Activated CD4-positive, CD25-positive, alpha-beta regulatory T cell treated with anti-CD3 and anti-CD28 coated beads, Interleukin-2, amount 50 U/mL, for 24 hours (primary cell): ENCODE measurements around the gene GMDS.
"Not testable (repeated sequence)": the region's sequence is repeated elsewhere in the genome, so short reads cannot be mapped to it uniquely, and the experiment has no call there.

Experiments used
- ATAC-seq, 2 donors: fragments of 150-1000 bp; cut with Tn5 transposase; one replicate each; pipeline ENCODE4 v1.10.0; 2021; ENCODE audit warnings: mild to moderate bottlenecking in 1 of 2, moderate library complexity in 1 of 2

Gene GMDS

DNA sequence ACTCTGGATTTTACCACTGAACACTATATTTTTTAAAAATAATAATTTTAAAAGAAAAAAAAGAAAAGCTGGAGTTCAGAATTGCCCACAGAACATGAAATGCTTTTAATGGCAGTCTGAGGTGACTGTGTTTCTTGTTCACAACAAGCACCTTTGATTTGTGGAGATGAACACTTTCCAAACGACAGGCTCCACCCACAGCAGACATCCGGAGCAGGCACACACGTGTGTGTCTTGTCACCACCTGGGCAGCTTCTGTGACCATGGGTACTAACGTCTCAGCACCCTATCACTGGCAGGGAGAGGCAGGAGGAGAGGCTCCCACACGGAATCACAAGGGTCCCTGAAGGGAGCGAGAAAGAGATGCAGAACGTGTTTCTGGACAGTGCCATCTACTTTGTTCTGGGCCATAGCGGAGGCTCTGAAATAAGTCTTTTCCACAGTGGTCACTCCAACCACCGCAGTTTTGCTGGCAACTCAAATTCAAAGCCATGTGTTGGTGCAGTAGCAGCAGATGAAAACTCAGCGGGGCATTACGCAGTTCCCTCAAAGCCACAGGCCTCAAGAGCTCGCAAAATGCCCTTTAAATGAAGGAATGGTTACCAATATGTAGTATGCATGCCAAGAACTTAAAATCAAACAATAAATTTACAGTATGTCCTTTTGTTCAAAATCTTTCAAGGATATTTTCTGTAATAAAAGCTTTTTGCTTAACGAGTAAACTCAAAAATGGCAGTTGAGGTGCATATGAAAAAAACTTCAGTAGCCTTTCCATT, 393.5 kb downstream of the GMDS start:
- ATAC-seq: no peak

DNA sequence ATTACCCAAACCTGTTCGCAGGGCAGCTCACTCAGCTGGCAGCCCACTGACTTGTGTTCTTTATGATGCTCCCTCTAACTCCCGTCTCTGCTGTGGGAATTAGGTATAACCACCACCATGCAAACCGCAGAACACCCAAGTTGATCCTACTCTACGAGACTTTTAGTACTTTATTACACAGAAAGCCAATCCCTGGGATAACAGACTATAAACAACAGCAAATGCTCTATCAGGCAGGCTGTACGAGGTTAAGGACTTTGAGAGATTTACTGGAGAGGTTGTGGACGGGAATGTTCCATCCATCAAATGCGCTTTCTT, 394.6 kb downstream of the GMDS start:
- ATAC-seq: no peak

DNA sequence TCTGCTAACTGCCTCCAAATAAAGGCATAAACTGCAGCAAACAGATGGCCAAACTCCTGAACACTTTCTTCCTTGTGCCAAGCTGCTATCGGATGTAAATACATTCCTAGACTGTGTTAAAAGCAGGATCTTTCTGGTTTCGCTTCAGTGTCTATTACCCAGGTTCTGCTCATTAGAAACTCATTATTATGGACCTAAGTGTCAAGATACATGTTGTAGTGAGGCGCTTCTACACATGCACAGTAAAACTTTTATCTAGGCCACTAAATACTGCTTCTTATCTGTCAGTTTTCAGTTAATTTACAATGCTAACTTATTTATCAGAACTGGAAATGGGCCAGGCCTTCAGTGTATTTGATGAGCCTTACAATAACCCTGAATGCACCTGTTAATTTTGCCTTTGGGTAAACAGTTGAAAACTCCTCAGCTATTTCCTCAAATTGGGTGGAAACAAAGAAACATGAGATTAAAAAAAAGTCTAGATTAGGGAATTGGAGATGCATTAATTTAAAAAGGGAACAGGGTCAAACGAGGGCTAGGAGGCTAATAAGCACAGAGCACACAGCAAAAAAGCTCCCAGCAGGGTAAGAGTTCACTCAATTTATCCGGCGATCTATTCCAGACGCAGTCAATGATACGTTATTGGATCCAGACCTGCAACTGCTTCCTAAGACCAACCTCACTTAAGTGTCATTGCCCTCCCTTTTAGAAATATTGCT, 395.1 kb downstream of the GMDS start:
- ATAC-seq: no peak

DNA sequence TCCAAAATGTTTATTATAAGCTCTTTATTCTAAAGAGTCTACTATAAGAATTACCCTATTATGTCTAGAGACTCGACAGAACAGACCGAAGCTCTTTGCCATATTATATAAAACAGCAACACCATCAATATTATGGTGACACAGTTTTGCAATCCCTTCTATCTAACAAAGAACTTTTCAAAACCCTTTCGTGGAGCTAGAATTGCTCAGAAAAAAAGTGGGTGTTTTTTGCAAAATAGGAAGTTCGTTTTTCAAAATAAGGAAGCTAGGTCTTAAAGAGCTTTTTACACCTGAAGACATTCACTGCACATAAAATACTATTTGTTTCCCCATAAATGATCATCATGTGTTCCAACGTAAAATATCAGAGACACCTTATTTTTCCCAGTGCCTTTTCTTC, 395.7 kb downstream of the GMDS start:
- ATAC-seq: no peak

DNA sequence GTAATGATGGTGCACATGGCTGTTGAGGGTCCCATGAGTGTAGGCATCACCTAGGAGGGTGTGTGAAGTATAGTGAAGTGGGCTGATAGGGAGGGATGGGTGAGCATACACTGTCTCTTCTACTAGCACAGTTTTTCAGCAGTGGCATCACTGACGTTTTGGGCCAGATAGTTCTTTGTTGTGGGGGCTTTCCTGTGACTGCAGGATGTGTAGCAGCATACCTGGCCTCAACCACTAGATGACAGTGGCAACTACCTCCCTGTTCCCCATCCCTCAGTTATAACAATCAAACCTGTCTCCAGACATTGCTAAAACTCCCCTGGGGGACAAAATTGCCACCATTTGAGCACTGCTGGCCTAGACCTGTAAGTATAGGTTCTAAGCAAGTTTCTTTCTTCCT, 396.7 kb downstream of the GMDS start:
- no peak for ATAC-seq

DNA sequence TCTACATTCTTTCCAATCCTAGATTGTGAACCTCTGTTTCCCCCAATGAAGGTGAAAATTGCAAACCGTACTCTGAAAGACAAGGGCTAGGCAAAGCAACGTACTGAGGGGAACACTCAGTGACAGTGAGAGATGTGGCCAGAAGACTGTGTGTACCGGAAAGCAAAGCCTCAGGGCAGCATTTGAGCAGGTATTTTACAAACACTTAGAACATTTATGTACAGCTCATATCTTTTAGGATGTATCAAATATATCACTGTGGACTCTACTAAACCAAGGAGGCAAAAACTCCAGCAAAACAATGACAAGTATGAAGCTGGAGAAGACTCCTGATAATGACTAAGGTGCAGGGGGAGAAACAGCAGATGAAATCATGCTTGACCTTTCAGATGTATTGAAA, 398.8 kb downstream of the GMDS start:
- no peak for ATAC-seq

DNA sequence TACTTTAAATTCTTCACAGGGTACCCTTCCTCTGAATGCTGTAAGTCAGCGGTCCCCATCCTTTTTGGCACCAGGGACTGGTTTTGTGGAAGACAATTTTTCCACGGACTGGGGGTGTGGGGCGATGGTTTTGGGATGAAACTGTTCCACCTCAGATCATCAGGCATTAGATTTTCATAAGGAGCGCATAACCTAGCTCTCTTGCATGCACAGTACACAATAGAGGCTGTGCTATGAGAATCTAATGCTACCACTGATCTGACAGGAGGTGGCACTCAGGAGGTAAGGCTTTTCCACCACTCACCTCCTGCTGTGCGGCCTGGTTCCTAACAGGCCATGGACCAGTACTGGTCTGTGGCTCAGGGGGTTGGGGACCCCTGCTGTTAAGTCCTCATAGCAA, 399.9 kb downstream of the GMDS start:
- ATAC-seq: not testable (repeated sequence)

DNA sequence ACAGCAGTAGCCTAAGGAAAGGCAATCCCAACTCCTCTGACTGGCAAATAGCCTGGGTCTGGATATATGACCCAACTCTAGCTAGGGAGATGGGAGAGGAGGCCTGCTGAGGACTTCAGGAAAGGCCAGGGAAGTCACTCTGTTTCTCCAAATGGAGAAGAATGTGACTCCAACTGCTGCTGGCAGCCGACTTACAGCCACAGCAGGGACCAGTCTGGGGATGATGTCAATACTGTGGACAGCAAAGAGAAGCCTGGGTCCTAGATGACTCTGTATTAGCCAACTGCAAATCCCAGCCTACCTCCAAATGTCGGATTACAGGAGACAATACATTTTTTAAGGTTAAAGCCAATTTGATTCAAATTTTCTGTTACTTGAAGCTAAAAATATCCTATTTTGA, 403.1 kb downstream of the GMDS start:
- ATAC-seq: no peak

DNA sequence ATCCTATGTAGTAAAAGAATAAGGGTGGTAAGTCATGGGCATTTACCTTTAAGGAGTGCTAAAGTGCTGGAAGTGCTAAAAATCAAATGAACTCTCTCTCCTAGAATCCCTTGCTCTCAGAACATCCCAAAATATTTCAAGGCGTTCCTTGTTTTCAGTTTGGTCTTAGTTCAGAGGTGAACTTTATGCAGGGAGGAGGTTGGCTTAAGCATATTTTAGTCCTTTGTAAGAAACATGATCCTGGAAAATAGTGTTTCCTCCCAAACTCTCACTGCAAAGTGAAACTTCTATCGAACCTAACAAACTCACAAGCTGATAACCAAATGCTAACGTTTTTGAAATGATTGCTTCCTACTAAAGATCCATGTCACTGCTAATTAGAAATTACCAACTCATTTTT, 404.3 kb downstream of the GMDS start:
- ATAC-seq: no peak

DNA sequence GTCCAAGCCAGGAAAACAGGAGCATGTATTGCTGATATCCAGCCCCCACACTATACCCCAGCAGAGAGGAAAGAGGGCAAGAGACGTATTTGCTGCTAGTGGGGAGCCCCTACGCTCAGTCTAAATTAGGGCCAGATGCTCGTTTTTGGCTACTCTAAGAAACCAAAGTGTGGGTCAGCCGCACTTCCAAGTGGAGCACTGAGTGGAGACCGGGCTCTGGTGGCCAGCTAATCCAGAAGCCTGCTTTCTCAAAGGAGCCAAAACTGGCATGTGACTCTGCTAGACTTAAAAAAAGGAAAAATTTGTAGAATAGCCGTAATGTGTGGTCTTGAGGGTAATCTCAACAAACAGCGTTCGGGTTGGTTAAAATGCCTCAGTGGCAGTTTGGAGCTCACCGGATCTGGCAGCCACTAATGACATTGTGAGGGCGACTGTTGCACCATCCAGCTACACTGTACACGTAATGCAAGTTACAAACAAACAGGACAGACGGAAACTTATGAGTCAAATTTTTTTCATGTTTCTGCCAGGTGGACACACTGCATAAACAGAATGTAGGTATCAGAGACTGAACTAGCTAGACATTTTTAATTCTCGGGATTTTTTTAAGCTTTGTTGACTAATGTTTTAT, 404.8 kb downstream of the GMDS start:
- no peak for ATAC-seq

DNA sequence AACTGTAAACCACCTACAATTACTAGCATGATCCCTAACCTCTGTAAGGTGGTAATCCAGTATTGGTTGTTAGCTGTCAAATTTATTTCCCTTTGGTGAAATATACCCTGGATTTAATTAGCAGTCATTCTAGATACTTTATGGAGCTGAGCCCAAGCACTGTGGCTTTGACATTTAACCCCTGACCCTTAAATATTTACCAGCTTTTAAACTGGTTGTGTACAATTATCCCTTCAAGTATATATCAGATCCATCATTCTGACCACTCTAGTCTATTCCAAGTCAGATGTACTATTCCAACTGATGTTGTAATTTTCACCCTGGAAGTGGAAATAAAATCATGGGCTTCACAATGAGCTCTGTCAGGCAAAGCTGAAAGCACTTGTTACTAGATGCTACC, 406.0 kb downstream of the GMDS start:
- no peak for ATAC-seq

DNA sequence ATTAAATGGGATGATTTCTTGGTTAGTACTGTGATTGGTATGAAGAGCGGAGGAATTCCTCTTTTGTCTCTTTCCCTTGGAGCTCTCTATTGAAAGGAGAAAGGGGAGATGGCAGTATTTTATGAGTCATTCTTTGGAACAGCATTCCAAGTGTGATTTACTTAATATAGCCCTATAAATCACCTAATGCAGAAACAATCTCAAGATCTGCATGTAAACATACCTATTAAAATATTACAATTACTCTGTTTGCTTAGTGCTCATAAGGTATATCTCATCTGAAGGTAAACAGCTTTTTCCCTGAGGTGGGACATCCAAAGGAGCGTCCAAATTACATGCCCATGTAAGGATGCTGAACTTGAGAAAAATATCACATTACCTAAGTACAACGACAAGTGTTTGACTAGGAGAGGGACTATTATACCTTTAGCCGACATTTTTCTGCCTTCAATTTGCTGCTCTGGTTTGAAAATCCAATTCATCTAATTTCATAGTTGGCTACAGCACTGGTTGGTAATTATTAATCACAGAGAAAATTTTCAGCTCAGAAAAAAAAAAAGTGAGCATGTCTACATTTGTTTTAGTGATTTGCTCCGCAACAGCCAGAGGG, 406.7 kb downstream of the GMDS start:
- no peak for ATAC-seq

DNA sequence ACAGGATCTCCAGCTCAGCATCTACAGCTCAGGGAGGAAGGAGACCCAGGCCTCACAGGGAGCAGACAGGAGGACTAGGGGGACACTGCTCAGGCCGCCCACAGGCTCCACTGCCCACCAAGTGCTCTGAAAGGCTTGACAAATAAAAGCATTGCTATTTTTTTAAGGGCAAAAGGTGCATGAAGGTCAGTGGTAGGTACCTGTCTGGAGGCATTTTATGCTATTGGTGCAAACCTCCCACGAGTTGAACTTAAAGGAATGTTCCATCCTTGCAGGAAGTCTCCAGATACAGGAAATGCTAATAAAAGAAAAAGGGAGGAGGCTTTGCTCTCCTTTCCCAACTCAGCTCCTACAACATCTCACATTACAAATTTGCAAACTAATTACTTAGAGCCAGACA, 407.6 kb downstream of the GMDS start:
- no peak for ATAC-seq

DNA sequence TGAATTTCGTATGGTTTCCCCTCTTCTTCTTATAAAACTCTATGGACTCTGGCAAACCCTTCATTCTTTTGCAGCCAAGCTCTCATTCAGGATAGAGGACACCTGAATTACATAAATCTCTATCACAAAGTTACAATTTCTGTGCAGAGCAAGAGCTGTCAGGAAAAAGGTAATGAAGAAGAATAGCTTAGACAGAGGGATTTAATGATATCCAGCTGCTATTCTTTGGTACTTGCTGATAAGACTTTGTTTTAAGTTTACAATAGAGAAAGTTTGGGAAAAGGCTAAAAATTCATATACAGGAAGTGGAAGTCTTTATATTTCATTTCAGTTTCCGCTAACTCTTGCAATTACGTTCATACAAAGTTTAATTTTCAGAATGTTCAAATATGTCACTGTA, 408.7 kb downstream of the GMDS start:
- ATAC-seq: no peak

DNA sequence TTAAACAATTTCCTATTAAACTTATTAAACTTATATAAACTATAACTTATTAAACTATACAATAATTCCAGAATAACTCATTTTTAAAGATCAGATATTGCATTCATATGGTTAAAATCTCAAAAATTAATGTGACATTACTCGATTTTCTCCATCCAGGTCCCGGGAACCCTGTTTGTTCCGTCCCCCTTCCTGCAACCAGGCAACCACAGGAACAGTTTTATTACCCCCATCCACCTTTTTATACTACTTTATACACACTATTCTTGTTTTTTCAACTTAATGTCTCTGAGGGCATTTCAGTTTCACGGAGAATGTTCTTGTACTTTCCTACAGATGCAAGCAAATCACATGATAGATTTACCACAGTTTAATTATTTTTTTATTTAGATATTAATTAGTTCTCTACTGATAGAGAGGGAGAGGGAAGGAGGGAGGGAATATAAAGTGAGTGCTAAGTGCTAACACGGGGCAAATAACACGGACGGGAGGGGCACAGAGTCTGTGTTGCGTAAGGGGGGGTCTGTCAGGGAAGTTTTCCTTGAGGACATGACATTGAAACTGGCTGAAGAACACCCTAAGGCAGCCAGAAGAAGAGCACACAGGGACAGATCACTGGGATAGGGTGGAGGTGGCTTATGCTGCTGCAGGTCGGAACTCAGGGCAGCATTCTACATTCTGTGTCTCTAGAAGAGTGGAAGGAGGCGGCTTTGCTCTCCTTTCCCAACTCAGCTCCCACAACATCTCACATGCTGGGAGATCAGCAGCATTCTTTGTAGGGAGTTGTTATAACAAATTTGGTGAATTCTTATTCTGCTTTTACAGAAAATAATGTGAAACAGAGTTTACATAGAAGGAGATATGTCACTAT, 410.5 kb downstream of the GMDS start:
- no peak for ATAC-seq

DNA sequence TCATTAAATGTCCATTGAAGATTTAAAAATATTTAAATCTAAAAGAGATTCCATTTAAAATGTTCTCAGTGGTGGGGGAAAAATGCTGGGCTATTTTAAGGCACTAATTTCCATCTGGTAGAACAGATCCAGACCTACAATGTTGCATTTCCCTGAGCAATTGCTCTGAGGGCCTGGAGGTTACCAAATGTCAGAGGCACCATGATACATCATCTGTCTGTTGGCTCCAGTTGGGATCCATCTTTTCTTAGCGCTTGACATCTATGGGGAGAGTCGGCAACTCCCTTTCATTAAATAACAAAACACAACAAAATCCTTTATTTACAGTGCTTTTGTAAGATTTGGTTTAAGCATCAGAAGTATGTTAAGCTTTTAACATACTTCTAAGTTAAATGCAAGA, 411.2 kb downstream of the GMDS start:
- no peak for ATAC-seq

DNA sequence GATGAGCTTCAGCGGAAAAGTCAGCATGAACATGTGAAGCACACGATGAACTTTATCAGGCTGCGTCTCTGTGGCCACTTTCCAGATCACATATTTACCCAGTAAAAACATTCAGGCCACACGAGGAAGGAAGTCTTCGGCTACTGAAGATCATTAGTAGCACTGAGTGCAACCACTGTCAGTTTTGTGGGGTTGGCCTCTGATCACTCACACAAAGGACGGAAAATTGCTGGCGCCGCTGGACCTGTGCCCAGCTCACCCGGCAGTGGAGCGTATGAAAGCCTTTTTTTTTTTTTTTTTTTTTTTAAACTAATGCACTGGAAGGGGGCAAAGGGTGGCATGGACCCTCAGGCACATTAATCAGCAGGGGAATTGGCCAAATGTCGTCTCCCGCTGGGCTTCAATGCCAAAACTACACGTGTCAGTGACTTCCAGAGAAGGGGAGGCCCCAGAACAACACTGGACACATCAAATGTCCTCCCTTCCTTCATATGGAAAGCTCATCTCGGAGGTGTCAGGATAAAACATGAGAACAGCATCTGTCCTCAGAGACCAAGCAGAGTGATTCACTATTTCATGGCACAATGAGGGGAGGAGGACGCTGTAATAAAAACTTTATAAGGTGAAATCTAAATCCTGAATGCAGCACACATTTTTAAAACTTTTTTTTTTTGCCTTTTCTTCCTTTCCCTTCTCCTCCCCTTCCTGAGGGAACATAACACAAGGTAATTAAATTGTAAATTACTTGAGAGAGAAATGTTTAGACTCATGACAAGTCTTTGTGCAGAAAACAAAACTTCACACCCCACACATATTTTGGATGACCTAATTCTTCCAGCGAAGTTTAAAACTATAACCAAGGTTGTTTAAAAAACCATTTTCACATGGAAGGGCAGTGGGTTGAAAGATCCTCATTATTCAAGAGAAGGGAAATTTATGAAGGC, 412.3 kb downstream of the GMDS start:
- ATAC-seq: no peak

DNA sequence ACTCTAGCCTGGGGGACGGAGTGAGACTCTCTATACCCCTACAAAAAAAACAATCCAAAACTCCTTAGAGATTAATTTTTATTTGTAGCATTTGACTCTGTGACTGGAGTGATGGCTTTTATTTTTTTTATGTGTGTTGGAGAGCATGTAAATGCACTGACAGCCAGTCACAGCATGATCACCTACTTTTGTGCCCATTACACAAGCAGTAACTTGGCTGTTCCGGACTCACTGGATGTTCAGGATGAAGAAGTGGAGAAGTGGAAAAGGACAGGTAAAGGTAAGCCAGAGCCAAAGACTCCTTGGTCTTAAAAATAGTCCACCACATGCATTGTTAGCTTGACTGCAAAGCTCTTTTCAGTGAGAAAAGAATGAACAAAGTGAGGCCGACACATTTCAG, 413.0 kb downstream of the GMDS start:
- no peak for ATAC-seq

DNA sequence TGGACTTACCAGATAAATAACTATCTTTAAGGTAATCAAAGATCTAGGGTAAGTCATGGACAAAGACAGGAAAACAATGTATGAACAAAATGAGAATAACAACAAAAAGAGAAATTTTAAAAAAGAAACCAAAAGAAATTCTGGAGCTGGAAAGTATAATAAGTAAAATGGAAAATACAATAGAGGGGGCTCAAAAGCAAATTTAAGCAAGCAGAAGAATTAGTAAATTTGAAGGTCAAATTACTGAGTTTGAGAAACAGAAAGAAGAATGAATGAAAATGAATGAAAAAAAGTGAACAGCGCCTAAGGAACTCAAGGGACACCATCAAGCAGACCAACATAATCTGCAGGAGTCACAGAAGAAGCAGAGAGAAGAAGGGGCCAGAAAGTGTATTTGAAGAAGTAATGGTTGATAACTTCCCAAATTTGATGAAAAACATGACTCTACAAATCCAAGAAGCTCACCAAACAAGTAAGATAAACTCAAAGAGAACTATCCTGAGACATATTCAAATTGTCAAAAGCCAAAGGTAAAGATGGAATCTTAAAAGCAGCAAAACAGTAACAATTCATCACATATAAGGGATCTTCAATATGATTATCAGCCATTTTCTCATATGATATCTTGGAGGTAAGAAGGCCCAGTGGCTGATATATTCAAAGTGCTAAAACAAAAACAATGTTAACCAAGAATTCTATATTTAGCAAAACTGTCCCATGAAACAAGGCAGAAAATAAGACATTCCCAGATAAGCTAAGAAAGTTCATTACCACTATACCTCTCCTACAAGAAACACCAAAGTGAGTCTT, 417.2 kb downstream of the GMDS start:
- ATAC-seq: no peak

DNA sequence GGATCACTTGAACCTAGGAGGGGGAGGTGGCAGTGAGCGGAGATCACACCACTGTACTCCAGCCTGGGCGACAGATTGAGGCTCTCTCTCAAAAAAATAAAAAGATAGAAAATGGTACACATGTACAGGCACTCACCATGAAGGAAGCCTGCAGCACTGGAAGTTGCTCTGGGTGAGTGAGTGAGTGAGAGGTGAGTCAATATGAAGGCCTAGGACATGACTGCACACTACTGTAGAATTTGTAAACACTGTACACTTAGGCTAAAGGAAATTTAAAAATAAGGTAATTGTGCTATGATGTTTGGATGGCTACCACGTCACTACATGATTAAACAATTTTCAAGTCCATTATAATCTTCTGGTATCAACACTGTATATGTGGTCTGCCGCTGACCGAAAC, 419.5 kb downstream of the GMDS start:
- no peak for ATAC-seq

DNA sequence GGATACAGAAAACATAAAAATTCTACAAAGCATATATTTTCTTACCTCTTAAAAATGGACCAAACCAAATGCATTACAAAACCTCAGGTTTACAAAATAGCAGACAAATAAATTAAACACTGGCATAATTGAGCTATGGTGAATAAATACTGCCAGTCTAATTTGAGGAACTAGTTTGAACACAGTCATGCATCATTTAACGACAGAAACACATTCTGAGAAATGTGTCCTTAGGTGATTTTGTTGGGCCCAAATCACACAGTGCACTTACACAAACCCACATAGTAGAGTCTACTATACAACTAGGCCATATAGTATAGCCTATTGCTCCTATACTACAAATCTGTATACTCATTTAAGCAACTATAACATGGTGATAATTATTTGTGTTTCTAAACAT, 420.1 kb downstream of the GMDS start:
- no peak for ATAC-seq
